HG03135 (cell line): Measurements from ENCODE around the gene DPF3.
"Not testable (repeated sequence)": the region's sequence is repeated elsewhere in the genome, so short reads cannot be mapped to it uniquely, and the experiment has no call there.

ENCODE experiments used
- ATAC-seq: cut with Tn5 transposase; IDR thresholded peaks from one replicate; pipeline ENCODE4 v1.9.1; 2021; ENCODE audit warnings: mild to moderate bottlenecking, moderate library complexity; ENCODE audit not compliant: unreplicated experiment

DPF3 gene

DNA sequence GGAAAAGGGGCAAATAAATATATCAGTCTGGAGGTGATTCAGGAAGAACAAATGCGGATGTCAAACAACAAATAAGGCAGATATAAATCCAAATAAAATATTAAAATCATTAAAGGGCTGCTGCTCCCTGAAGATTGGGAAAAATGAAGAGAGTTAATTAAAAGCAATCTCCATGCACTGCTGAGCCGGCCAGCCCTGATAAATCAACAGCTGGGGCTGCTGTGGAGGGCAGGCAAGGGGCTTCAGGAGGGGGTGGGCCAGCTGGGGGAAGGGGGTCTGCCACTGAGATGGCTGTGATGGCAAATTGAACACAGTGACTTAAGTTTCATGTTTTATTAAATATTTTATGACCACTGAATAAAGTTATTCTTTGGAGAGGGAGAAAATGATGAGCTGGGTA is 12.4 kb downstream of the DPF3 start:
- ATAC-seq: no peak

DNA sequence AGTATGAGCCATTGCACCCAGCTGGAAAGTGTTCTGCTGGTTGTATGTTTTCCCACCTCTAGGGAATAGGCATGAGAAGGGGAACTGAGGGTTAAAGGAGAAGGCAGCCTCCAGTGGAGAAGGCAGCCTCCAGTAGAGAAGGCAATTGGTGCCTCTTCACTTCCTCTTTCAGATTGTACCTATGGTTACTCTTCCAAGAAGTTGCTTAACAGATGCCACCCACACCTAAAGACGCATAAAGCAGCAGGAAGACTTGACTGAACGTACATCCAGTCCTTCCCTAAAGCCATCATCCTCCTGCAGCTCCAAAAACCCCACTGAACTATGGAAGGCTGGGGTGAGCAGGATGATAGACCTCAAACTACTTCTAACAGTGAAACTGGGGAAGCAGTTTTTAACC is 13.1 kb downstream of the DPF3 start:
- no peak for ATAC-seq

DNA sequence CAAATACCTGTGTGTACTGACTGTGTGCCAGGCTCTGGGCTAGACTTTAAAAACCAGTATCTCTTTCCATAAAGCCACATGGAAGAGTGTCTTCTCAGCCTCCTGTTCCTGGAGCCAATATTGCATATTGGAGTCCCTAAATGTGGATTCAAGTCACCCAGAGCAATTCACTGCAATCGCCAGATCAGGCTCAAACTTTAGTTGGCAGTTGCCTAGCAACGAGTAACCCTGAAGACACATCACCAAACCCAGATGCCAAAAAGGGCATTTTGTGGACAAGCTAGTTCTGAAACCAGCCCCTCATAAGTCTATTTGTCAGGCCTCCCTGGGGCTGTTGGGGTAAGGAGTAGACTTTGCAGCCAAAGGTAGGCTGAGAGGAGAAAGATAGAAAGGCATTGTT is 13.7 kb downstream of the DPF3 start:
- ATAC-seq: no peak

DNA sequence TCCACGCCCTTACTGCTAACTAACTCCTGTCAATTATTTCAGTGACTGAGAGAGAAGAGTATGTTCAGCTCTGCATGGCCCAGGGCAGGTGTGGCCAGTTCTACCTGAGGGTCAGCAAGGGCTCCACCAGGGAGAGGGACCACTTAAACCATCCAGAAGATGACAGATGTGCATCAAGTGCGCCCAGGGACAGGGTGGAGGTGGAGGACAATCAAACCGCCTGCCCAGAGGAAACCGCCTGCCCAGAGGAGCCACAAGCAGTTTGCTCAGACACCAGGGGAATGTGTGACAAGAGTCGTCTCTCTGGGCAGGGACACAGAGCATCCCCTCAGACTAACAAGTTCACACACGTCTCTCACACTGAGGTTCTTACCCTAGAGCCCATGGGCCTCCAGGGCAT is 14.5 kb downstream of the DPF3 start:
- no peak for ATAC-seq

DNA sequence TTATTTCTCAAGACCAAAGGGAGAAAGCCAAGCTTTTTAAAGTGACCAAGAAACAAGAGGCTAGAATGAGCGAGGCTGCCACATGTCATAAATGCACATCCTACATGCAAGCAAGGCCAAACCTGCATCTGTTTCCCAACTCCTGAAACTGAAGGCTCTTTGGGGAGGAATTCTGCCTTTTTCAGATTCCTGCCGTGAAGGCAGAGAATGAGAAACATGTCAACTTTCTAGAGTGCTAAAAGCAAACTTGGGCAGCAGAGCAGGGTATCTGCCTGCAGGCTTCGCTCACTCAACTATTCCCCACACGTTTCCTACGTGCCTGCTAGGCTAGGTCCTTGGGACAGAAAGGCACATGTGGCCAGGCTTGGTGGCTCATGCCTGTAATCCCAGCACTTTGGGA is 15.2 kb downstream of the DPF3 start:
- no peak for ATAC-seq

DNA sequence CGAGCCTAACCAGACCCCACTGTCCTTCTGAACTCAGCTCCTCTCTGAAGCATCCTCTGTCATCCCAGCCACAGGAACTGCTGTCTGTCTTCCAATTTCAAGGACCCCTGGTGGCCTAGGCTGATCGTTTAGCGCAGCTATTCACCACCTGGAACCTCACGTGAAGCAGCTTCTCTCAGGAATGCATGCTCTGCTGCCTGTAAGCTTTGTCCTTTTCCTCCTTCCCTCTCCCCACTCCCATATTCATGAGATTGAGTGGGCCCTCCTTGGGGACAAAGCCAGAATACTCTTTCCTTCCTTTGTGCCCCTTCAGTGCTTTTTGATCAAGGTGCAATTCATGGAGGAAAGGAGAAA is 17.2 kb downstream of the DPF3 start:
- no peak for ATAC-seq

DNA sequence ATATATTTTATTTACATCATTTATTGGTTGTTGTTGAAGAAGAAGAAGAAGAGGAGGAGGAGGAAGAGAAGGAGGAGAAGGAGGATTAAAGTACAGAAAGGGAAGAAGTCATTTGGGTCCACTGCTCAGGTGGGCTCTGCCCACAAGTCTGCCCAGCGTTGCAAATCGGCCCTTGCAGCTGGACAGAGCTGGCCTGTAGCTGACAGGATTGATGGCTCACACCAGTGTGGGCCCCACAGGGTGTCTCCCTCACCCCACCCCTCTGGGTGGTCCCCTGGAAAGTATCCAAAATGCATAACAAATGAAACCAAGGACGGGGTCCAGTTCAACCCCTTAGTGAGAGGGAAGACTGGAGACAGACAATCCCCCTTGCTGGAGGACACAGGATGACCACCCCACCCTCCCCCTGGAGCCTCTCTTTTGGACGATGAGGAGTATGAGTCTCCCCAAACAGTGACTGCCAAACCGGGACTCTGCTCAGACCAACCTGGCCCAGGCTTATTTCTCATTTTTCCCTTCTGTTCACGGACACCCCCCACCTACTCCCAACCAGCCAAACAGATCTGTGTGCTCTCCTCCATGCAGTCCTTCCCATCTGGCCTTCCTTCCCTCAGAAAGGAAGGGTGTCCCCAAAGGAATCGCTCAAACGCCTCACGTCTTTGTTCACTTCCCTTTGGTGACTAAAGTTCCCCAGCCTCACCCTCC is 17.7 kb downstream of the DPF3 start:
- ATAC-seq: no peak

DNA sequence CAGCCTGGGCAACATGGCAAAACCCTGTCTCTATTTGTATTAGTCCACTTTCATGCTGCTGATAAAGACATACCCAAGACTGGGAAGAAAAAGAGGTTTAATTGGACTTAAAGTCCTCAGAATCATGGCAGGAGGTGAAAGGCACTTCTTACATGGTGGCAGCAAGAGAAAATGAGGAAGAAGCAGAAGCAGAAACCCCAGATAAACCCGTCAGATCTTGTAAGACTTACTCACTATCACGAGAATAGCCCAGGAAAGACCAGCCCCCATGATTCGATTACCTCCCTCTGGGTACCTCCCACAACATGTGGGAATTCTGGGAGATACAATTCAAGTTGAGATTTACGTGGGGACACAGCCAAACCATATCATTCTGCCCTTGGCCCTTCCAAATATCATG is 23.0 kb downstream of the DPF3 start:
- ATAC-seq: not testable (repeated sequence)

DNA sequence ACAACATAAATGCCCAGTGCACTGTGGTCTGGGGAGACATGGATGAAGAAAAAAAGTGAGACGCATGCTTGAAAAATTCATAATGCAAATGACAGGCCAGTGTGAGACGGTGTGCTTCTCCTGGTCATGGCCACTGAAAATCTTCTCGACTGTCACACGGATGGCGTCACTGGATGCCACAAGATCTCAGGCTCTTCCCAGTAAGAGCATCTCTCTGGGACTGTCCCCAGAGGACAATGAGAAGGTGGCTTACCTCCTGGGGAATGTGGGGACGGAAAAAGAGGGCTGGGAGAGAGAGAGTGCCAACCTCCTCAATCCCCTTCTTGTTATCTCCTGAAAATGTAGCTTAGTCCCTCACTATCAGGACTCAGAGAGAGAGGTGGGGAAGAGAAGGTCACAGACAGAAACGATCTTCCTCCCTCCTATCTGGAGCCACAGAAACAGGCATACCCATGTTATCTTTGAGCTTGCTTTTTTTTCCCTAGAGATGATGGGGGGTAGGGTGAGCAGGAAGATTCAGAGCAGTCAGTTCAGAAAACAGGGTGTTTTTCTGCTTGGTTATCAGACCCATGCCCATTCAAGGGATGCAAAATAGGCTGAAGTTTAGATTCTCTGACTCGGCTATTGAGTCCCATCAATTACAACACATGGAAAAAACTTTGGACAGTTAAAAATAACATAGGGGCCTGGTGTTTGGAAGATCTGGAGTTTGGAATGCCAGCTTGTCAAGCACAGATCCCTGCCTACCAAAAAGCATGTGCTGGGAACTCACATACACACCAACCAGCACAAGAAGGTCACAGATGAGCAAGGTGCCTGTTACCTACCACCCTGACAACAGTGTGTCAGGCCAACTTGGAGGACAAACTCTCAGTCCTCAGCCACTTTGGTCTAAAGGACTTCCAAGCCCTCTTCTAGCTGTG is 24.2 kb downstream of the DPF3 start:
- no peak for ATAC-seq

DNA sequence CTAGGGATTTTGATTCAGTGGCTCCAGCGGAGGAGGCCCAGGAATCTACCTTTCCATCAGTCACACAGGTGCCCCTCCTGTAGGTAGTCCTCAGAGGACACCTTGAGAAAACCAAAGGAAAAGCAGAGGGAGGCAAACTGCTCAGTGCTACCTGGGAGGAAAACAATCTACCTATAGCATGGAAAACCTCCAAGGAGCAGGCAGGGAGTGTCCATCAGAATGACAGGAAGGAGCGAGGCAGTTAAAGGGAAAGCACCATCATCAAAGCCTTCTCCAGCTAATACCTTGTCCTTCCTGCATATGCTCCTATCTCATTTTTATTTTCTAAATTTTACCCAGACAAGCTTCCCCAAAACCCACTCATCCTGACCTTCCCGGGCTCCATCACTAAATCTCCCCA is 25.4 kb downstream of the DPF3 start:
- no peak for ATAC-seq

DNA sequence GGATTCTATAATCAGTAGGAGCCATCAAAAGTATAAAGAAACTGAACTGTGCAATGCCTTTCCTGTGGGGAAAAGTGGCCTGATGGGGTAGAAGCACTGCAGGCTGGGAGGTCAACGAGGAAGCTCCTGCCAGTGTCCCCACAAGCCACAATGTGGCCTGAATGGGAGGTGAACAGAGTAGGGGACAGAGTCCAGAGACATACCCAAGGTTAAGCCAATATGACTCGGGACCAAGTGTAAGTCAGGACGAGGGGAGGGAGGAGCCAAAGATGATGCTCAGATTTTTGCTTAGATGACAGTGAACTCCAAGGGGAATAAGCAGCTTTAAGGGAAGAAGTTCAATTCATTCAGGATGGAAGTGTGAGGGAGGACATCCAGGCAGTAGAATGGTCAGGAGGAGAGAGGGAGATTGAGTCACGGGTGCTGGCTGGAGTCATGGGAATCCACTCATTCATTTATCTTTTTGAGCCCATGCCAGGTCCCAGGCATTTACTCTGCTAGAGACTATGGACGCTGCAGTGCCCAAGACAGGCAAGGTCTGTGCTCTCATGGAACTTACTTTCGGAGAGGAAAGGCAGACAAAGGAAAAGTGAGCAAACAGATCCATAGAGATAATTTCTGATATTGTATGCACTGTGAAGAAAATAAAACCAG is 29.1 kb downstream of the DPF3 start:
- no peak for ATAC-seq

DNA sequence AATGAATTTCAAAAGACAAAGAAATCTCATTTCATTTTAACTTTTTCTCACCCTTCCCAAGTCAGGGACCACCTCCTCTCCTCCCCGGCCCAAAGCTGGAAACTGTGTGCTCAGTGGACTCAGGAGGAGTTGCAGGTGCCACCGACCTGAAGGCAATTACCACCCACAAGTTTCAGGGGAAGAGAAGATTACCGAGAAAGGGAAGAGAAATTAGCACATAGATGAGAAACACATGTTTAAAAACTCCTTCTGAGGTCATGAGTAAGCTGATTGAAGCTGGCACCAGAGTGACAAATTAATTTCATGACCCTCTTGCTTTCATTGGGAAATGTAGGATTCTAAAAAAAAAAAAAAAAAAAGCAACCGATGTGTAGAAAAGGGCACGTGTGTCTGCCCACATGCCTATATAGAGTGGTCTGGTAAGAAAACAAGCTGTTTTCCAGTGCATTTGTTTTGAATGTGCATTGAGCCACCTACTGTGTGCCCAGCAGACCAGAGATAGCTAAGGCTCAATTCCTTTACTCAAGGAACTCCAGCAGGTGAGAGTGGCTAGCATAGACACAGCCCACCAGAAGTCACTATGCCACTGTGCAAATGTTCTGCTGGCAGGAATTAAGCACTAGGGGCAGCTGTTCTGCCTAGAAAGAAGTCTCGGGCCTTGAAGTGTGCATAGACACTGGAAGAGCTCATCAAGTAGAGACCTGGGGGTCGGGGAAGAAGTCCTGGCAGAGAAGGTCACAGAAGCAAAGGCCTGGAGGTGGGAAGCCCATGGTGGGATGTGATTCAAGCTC is 30.5 kb downstream of the DPF3 start:
- no peak for ATAC-seq

DNA sequence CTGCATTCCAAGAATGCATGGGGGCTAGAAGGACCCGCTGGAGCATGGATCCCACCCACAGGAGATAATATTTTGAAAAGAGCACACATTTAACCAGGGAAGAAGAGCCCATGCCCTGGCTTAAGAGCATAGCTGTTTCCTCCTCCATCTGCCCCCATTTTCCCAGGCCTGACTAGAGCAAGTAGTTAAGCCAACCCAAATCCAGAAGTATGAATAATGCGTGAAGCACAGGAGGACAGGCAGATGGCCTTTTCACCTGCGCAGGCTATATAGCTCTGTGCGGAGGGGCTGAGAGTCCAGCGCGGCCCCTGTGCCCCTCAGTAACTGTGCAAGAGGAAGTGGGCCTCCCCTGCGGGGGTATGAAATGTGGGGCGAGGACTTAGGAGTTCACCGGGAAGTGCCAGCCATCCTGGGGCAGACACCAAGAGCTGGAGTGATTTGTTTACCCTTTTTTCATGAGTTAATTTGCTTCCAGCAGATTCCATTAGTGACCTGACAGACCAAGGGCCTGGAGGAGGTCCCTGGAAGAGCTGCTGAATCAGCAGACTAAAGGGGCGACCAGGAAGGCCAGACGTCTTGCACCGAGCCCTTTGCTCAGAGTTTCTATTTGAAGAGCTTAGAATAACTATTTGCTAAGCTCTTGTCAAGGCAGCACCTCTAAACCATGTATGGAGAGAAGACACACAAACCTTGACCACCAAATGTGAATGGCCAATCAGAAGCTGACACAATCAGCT is 37.2 kb downstream of the DPF3 start:
- no peak for ATAC-seq

DNA sequence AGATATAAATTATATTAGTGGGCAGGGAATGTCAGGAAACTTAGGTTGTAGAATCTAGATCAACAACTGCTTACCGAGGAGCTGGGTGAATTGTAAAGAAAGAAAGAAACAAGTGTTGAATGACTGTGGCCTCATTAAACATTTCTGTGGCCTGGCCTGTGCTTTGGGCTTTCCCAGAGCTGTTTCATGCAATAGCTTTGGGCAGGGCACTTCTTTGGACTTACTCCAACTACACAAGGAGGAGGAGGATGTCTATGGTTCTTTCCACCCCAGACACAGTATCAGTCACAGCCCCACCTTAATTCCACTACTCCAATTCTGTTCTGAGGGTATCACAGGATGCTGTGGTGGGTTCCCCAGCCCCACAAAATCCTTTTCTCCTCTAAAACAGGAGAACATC is 38.0 kb downstream of the DPF3 start:
- ATAC-seq: no peak

DNA sequence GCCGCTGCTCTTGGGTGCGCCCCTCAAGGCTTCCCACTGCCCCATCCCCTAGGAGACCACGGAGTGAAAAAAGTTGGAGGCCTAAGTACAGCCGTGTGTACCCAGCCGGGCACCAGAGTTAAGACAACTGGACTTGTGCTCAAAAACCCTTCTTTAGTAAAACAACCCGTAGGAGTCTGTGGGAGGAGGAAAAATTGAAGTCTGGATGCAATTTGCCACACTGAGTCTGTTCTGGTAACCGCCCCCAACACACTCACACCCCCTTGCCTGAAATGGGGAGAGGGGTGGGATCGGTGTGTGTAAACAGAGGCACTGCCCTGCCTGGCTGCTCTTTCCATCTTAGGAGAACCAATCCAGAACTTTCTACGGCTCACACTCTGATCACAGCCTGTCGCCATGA is 41.7 kb downstream of the DPF3 start:
- ATAC-seq: no peak

DNA sequence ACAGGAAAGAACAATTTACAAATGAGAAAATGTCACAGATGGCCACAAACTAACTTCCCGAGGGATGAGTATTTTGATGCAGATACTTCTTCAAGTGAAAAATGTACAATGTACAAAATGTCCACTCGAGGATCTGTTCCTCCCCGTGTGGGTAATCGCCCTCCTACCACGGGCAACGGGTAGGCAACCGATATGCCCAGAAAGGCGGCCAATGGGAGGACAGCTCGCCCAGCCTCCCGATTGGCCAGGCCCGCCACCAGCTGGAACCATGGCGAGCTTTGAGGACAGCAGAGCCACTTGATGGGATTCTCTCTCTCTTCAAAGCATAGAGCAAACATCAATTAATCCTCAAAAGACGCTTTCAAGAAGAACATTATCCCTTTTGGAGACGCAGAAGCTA is 42.3 kb downstream of the DPF3 start:
- no peak for ATAC-seq

DNA sequence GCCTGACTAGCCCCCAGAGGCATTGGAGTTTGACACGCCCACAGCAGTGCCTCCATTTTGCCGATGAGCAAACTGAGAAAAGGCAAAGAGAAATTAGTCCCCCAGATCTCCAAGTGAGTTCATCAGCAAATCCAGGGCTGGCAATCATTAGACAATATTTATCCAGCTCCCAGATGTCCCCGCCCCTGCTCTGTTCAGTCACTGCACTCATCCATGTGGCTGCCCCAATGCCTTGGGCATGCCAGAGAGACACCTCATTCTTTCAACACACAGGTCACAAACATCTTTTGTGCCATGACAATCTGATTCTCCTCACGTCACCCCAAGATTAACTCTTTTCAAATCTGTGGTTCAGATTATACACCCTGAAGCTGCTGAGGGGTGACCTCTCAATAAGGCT is 43.5 kb downstream of the DPF3 start:
- no peak for ATAC-seq

DNA sequence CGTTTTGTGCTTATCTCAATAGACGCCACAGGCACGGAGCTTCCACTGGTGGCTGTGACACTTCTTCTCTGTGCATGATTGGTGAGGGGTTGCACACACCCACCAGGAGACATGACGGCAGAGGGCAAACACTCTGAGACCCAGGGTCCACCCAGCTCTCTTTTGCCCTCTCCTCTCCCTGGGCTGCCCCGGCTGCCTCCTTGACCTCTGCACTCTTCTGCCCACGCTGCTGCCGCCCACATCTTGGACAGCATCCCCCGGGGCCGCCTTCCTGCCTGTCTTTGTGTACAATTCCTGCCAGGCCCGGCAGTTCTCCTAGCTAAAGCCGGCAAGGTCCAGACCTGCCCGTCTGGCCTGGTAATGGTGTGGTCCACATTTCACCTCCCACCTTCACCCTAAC is 44.7 kb downstream of the DPF3 start:
- no peak for ATAC-seq

DNA sequence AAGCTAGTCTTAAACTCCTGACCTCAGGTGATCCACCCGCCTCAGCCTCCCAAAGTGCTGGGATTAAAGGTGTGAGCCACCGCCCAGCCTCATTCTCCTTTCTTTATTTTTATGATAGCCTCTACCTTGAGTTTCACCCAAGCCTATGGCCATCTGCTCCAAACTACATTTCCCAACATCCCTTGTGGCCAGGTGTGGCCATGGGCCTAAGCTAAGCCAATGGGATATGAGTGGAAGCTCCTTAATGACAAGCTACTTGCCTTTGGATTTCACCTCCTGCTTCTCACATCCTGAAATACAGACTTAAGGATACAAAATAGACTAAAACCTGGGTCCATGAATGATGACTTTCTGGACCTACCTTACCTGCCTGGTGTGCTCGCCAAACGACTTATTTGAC is 46.2 kb downstream of the DPF3 start:
- ATAC-seq: no peak

DNA sequence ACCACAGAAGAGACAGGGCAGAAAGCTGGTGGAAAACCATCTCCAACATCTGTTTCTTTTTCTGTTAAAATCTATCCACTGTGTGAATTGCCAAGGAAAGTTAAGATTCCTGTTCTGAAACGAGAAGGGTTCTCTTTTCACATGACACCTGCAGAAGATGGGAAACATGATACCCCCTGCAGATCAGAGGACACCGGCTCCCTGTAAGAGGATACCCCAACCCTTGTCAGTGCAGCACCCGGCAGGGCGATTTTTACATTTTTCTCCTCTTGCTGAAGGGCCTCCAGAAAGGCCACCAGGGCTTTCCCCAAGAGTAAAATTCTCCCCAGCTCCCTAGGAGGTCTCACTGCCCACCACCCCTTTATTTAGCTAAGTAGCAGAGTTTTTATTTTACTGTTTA is 48.2 kb downstream of the DPF3 start:
- ATAC-seq: no peak

DNA sequence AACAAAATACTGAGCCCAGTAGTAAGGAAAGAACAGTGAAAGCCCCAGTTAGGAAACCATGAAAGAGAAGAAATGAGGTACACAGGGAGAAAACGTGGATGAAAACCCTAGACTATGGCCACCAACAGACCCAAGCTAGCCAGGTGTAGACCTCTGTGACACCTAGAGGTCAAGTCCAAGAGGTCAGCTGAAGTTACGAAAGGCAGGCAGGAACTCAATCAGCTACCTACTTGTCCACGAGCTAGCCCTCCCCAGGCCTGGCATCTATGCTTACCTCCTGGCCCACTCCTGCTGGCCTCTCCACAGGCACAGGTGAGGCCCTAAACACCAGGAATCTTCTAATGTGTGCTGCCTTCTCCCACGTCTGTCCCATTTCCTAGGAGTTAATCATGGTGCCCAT is 48.7 kb downstream of the DPF3 start:
- ATAC-seq: no peak
